Measurements from ENCODE around the gene IGSF8.

IGSF8 gene

GRCh38 chr1:160105155-160105554 lies 6.7 kb upstream of the IGSF8 start:
- in situ Hi-C loops (cut with MboI; ENCODE audit: low sequenced_read_pairs) = no loop called here

GRCh38 chr1:160104486-160104885 lies 6.1 kb upstream of the IGSF8 start:
- in situ Hi-C loops (cut with MboI; ENCODE audit: low sequenced_read_pairs) = no loop called here

- in situ Hi-C loops (cut with MboI; ENCODE audit: low sequenced_read_pairs) = no loop called here
These were observed 5.4 kb upstream of the IGSF8 start for GRCh38 chr1:160103658-160104408.

DNA sequence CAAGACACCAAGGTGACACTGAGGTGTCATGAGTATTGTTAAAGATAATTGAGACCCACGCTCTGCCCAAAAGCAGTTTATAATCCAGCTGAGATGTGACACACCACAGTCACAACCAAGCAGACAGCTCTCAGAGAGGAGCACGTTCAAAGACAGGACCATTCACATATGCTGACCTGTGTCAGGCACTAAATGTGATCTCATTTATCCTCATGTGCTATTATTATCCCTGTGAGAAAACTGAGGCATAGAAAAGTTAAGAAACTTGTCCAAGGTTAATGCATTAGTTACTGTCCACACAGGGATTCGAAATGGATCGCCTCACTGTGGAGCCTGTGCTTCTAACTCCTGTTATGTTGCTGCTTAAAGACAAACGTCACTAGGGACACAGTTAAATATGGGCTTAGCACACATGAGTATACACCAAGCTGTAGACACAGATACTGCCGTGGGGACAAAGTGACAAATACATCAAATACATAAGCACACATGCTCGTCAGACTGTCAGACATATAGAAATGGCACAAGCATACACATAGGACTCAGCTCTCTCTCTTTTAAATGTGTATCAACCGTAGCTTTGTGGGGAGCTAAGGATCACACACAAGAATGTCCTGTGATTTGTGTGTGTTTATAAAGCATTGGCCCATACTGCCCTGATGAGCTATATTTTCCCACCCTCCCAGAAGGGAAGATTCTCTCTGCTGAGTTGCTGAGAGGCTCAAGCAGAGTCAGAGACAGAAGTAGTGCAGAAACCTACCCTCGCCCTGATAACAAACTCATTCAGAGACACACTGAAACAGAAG lies 3.5 kb upstream of the IGSF8 start:
- in situ Hi-C loops (cut with MboI; ENCODE audit: low sequenced_read_pairs) = no loop called here

GRCh38 chr1:160101037-160101716 lies 2.8 kb upstream of the IGSF8 start:
- in situ Hi-C loops (cut with MboI; ENCODE audit: low sequenced_read_pairs) = no loop called here

DNA sequence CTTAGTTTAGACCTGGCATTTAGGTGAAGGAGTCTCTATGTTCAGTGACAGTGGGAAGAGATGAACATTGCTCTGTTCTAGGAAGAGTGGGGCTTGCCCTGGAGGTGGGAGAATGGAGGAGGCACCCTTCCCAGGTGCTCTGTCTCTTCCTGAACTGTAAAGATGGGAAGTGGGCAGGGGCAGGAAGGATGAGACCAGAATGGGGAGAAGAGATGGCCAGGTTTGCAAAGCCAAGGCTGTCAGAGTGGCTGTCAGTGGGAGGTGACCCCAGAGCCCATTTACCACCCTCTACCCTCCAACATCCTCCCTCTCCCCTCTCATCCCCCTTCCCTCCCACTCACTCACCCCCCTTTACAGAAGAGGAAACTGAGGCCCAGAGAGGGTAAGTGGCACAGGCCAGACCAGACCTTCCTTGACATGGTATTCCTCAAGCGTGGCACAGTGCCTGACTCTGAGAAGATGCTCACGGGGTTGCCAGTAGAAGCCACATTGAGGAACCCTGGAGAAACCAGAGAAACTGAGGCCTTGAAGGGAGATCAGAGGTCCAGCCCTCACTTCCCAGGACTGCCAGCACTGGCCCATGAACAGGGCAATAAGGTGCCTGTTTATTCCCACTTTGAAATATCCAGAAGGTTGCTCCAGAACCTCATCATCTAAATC lies 1.4 kb upstream of the IGSF8 start:
- in situ Hi-C loops (cut with MboI; ENCODE audit: low sequenced_read_pairs) = no loop called here

GRCh38 chr1:160098852-160099561 lies 588 bp upstream of the IGSF8 start:
- in situ Hi-C loops (cut with MboI; ENCODE audit: low sequenced_read_pairs) = no loop called here

- in situ Hi-C loops (cut with MboI; ENCODE audit: low sequenced_read_pairs) = no loop called here
These were observed 1.1 kb downstream of the IGSF8 start for GRCh38 chr1:160097151-160097910.

DNA sequence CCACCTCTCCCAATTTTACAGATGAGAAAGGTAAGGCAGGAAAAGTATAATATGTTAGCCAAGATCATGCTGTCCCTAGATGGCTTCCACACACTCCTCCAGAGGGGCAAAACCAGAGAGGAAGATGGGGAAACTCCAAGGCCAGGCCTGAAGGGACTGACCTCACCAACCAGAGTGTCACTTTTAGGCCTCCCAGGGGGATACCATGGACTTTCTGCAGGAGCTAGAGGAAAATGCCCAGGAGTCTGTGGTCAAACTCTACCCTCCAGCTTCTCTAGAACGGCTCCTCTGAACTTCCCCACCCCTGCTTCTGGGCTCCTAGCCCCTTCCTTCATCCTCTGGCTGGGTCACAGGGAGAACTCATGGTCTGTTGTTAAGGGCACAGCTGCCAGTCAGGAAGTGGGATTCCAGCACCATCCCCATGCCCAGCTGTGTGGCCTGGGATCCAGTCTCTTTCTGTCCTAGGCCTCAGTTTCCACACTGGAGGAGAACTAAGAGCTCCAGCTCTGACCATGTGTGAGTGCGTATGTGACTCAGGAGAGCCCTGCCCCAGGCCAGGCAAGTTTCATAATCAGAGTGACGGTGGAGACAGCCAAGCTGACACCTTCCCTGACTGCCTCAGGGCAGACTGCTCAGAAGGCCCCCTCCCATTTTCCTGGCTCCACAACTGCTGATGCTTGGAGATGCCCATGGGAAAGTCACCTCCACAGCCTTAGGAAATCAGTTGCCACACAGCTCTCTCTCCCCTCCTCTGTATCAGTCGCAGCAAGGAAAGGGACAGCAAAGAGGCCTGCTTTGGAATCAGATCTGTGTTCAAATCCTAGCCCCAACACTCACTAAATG lies 1.9 kb downstream of the IGSF8 start:
- in situ Hi-C loops (cut with MboI; ENCODE audit: low sequenced_read_pairs) = no loop called here

- in situ Hi-C loops (cut with MboI; ENCODE audit: low sequenced_read_pairs) = no loop called here
These were observed 2.9 kb downstream of the IGSF8 start for GRCh38 chr1:160095382-160096105.

DNA sequence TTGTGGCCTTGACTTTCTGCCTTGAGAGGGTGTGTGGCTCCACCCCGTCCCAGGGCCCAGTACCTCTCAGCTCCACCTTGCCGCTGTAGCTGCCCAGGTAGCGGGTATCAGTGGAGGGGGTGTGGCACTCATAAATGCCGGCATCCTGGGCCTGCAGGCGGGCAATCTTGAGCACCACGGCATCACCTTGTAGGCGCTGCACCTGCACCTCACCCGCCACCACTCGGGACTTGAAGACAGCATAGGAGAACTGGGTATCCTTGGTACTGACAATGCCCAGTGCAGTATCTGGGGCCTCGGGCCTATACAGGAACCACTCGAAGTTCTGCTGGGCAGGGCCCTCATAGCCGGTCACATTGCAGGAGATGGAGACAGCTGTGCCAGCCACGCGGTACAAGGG lies 3.6 kb downstream of the IGSF8 start:
- in situ Hi-C loops (cut with MboI; ENCODE audit: low sequenced_read_pairs) = no loop called here

DNA sequence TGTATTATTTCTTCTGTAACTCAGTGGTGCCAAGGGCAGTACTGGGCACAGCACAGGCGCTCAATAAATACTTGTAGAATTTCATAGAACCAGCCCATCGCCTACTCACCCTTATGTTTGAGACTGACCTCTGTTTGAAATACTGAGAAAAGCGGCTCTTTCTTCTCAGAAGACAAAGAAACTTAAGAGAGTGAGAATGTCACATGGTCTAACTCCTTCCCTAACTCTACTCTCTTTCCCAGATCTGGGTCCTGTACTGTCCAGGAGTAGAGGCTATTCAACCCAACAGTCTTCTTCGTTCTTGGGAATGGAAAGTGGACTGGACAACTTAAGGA lies 4.2 kb downstream of the IGSF8 start:
- in situ Hi-C loops (cut with MboI; ENCODE audit: low sequenced_read_pairs) = no loop called here

GRCh38 chr1:160093624-160094290 lies 4.7 kb downstream of the IGSF8 start:
- in situ Hi-C loops (cut with MboI; ENCODE audit: low sequenced_read_pairs) = no loop called here

- in situ Hi-C loops (cut with MboI; ENCODE audit: low sequenced_read_pairs) = no loop called here
These were observed 5.4 kb downstream of the IGSF8 start for GRCh38 chr1:160093069-160093395.

DNA sequence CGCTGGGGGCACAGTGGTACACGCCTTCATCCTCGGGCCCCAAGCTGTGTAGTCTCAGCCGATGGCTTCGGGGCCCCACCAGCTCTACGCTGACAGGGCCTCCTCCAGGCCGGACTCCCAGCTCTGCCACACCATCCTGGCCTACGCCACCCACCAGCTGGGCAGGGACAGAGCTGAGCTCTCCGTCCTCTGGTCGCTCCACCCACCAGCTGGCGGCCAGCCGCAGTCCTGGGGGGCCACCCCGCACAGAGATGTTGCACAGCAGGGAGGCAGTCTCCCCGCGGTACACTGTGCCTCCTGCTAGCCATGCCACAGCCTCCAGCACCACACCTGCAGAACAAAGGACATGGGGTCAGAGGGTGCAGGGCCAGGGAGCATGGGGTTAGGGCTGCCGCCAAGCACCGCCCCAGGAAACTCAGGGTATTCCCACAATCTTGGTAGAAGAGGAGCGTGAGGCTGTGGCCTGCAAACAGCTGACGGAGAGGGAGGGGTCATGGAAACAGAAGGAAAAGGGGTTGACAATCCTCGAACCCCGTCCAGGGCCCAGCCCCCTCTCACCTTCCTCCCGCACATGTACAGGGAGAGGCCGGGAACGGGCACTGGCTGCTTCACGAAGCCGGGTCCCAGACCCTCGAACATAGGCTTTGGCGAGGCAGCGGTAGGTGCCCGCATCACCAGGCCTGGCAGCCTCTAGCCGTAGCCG lies 5.9 kb downstream of the IGSF8 start:
- in situ Hi-C loops (cut with MboI; ENCODE audit: low sequenced_read_pairs) = no loop called here

DNA sequence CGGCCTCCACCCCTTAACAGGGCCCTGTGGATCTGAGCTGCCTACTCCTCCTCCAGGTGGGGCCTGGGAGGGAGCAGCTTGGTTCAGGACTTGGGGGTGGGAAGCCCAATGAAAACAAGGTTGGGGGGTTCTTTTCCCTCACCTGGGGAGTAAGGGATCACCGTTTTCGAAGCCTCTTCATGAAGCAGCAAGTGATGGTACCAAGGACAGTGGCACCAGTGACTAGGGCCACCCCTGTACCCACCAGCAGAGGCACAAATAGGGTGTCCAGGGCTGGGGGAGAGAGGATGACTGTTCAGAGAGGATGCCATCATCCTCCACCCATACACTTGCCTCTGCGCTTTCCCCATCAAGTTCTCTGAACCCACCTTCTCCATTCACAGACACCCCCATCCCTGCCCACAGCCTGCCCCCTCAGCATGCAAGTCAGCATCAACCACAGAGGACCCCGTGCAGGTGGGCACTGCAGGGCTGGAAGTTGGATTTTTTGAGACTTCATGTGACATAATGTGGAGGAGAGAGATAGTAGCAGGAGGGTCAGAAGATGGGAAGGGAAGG lies 6.7 kb downstream of the IGSF8 start:
- in situ Hi-C loops (cut with MboI; ENCODE audit: low sequenced_read_pairs) = no loop called here

DNA sequence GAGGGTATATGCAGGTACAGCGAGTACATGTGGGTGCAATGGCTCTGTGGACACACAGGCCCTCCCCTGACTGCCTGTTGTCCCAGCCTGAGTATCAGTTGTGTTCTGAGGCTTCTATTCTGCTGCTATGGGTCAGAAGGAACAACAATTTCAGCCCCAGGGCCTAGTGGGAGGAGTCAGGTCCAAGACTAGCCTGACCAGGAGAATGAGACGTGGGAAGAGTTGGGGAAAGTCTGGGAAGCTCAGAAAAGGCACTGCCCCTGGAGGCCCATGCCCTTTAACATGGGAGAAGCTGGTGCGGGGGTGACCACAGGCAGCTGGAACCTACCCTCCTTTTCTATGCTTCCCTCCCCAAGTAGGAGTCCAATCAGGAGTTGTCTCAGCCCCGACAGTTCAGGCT lies 7.7 kb downstream of the IGSF8 start:
- in situ Hi-C loops (cut with MboI; ENCODE audit: low sequenced_read_pairs) = no loop called here
